GM19452 (cell line): ENCODE data around the gene MACROD2.

Source experiments
- ATAC-seq: cut with Tn5 transposase; IDR thresholded peaks from one replicate; pipeline ENCODE4 v1.9.1; 2021; ENCODE audit not compliant: unreplicated experiment

The MACROD2 gene

DNA sequence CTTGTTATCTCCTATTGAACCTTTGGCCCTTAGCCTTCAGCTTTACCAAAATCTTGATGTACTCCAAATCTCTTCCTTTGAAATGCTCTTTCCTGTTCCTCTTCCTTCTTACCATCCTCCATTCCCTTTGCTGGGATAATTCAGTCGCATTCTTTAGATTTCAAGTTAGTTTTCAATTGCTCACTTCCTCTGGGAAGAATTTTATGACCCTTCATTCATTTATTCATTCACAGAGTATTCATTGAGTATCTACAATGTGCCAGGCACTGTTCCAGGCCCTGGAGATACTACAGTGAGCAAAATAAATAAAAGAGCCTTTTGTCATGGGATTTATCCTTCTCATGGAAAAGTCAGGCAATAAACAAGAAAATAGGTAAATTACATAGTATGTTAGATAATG lies 890.3 kb downstream of the MACROD2 start:
- no peak for ATAC-seq

DNA sequence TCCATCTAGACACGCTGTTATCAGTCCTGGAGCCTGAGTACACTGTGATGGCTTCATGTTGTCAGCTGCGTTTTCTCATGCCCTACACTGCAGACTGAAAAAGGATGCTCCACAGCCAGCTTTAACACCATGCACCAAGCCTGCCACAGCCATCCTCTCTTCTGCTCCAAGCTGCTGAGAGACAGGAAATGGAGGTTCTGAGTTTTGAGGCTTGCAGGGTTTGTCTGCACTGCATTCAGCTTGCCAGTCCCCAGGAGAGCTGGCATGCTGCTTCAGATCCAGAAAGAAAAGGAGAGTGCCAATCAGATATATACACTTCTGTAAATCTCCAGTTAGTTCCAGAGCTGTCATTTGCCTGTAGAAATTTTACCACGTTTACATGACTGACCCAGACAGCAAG lies 892.8 kb downstream of the MACROD2 start:
- ATAC-seq, result no peak

DNA sequence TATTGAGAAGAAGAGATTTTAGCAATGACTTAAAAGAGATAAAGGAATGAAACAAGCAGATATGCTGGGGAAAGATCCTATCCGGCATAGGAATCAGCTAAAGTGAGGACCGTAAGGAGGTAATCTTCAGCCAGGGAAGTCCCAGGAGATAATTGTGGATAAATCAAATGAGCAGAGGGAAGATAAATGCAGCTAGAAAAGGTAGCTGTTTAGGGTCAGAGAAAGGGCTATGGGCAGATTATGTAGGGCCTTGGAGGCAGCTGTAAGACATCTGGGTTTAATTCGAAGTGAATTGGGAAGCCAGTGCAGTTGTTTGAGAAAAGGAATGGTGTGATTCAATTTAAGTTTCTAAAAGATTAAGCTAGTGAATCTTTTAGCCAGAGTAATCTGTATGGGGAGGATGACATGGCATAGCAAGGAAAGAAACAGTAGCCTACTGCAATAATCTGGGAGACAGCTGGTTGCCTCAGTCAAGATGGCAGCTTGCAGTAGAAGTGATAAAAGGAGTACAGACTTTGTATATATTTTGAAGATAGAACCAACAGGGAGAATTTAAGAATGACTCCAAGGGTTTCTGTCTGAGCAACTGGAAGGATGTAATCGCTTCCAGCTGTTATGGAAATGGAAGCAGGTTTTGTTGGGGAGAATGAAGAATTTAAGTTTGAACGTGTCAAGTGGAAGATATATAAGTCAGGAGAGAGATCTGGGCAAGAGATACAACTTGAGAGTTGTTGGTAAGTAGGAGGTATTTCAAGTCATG lies 894.4 kb downstream of the MACROD2 start:
- ATAC-seq, result no peak

DNA sequence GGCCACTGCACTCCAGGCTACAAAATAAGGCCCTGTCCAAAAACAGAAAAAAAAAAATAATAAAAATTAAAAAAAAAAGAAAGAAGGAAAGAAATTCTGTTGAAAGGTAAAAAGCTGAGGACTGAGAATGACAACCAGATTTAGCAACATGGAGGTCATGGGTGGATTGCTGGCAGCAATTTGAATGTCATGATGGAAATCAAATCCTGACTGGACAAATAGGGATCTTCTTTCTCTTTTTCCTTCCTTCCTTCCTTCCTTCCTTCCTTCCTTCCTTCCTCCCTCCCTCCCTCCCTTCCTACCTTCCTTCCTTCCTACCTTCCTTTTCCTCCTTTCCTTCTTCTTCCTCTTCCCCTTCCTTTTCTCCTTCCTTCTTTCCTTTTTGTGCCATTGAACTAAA lies 895.4 kb downstream of the MACROD2 start:
- ATAC-seq, result no peak

DNA sequence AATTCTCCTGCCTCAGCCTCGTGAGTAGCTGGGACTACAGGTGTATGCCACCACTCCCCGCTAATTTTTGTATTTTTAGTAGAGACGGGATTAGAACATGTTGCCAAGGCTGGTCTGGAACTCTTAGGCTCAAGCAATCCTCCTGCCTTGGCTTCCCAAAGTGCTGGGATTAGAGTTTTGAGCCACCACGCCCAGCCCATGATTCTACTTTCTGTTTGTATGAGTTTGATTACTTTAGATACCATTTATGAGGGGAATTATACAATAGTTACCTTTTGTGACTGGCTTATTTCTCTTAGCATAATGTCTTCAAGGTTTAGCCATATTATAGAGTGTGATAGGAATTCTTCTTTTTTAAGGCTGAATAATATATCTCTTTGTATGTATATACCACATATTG lies 897.5 kb downstream of the MACROD2 start:
- no peak for ATAC-seq

DNA sequence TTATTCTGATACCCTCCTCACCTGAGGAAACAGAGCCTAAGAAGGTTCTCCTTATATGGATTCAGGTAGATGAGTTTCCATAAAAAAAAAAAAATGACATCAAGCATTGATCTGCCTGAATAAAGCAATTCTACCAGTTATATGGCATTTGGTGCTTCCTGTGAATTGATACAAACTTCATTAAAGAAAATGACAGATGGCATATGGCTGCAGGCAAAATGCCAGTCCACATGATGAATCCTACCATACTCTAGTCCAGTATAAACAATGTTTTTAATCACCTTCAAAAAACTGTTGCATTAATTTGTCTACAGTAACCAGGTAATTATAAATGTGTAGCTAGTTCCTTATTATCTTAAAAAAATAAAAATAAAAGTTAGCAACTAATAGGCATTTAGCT lies 901.3 kb downstream of the MACROD2 start:
- ATAC-seq, result no peak

DNA sequence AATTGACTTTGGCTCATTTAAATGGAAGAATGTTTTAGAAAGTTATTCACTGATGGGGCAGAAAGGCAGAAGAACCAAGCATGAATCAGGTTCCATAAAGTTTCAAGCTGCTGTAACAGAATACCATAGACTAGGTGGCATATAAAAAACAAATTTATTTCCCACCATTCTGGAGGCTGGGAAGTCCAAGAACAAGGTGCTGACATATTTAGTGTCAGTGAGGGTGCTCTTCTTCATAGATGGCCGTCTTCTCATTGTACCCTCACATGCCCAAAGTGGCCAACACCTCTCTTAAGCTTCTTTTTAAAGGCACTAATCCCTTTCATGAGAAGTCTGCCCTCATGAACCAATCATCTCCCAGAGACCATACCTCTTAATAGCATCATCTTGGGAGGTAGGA lies 902.3 kb downstream of the MACROD2 start:
- ATAC-seq, result no peak

DNA sequence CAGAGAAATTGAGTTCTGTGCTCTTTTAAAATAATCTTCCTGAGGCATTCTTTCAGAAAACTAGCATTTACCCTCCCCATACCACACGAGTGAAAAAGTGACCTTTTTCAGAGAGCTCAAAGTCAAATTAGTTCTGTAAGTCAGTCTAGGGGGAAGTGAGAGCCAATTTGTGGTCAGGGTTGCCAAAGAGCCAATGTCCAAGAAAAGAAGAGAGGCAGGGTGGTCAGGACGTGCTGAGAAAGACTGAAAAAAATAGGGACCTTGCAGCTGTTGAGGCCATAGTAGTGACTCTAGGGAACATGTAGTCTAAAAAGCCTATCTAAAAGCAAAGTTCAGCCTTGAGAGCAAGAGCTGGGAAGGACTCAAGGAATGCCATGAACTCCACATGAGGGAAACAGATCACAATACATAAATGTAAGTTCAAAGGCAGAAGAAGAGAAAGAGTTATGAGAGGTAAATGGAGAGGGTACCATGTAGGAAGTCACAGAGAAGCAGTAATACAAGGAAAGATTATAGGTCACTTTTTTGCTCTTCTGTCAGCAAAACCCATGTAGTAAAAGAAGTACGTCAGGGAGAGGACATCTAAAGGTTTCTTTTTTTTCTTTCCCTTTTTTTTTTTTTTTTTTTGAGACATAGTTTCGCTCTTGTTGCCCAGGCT lies 907.2 kb downstream of the MACROD2 start:
- peak; percentile 95 for ATAC-seq

DNA sequence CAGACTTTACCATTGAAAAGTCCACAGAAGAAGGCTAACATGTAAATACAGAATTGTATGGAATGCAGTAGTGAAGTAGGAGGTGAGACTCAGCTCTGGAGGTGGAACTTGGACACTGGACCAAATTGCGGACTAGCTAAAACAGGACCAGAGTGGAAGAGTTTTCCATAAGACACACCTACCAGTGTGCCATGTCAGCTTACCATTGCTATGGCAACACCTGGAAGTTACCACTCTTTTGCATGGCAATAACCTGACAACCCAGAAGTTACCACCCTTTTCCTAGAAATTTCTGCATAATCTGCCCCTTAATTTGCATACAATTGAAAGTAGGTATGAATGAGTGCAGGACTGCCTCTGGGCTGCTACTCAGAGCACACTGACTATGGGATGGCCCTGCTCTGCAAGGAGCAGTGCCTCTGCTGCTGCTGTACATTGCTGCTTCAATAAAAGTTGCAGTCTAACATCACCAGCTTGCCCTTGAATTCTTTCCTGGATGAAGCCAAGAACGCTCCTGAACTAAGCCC lies 911.7 kb downstream of the MACROD2 start:
- ATAC-seq, result no peak

DNA sequence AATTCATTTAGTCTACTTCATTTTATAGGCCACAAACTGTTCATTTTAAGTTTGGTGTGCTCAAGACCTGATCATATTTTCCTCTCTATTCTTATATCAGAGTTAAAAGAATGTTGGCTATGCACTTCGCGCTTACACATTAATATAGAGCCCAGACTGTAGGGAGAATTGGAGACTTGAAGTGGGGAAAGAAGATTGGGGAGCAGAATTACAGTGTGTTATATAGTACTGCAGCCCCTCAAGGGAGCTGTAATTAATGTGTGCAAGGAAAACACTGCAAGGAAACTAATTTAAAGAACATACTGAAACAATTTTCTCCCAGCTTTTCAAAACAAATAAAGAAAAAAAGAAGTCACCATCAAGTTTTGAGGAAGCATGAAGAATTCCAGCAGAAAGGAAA lies 914.8 kb downstream of the MACROD2 start:
- ATAC-seq, result no peak

DNA sequence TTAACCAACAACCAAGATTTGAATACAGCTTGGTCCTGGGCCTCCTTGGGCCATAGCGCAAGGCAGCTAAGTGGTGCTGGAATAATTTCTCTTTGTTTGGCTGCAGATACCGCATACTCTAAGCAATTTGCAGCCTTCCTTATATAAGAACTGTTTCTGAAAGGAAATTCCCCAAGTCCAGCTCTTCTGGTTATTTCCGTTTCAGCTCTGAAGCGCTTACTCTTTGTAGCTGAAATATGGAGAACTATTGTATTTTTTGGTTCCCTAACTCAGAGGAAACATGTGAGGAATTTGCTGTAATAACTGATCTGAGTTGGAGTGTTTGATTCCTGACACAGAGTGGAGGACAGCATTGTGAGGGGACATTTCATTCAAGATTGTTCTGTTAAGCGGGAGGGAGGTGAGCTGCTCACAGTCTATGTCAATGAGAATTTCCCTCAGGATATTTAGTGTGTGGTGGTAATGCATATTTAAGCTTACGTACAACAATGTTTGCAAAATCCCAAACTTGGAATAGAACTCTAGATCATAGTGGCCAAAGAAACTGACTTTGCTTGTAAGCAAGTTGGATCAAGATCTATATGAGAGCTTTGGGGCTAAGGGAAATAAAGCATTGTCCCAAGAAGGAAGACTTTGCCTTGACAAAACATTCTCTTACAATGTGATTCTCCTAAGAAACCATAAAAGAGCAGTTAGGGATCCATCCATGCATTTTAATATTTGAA lies 918.7 kb downstream of the MACROD2 start:
- ATAC-seq, result no peak

DNA sequence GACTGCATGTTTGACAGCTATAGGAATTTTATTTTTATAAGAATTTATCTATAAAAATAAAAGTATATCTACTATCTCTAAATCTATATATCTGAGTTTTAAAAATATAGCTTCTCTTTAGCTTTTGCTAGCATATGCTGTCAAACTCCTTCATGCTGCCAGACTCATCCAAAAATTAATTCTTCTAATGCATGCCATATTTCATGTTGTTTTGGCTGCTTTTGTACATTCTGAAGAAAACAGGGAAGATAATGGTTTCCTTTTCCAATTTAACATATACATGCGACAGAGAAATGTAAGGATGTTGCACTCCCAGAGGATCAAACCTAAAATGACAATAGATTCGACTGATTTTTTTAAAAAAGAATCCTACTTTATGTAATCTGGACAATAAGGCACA lies 919.3 kb downstream of the MACROD2 start:
- no peak for ATAC-seq

DNA sequence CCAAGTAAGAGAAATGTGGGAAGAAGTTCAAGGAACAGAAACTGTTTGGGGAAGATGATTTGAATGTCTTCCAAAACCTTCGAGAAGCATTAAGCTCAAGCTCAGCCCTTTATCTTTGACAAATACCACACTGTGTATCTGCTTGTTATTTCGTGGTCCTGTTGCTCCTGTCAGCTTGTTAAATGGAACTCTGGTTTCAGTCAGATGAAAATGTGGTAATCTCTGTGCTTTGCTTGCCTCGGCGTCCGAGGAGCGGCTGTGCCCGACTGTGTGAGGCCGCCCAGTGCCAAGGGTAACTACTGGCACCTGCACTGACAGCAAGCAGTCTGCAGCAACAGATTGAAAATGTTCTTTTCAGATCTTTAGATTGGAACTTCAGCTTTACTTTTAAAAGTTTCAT lies 920.0 kb downstream of the MACROD2 start:
- ATAC-seq, result no peak

DNA sequence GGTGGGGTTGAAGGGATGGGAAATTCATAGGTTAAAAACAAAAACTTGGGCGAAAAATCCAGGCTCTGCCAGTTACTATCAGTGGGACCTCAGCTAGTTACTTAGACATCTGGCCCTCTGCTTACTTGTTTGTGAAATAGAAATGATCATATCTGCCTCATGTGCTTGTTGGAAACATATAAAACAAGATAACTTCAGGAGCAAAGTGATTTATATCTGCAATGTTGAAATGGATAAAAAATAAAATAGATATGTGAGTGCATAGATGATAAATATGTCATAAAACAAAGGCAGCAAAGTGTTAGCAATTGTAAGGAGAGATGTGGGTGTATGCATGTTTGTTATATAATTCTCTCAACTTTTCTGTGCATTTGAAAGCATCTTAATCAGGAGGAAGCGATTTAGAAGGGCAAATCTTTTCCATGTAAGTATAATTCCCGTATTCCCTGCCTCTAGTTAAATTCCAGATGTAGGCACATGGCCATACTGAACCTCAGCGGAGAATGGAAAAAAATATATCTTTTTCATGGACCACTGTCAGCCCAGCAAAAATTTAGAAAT lies 921.1 kb downstream of the MACROD2 start:
- no peak for ATAC-seq

DNA sequence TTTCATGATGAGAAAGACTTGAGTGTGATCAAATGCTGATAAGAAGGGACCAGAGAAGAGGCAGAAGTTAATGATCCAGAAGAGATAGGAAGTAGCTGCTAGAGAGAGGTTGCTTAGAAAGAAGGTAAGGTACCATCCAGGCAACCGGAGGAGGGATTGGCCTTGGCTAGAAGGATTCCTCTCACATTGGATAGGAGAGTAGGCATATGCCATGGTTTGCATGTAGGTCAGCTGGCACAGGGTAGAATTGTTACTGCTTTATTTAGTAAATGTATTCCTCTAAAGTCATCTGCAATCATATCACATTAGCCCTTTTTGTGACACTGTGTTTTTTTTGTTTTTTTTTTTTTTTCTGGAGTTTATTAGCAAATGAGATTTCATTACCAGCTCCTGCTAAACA lies 923.0 kb downstream of the MACROD2 start:
- ATAC-seq, result no peak

DNA sequence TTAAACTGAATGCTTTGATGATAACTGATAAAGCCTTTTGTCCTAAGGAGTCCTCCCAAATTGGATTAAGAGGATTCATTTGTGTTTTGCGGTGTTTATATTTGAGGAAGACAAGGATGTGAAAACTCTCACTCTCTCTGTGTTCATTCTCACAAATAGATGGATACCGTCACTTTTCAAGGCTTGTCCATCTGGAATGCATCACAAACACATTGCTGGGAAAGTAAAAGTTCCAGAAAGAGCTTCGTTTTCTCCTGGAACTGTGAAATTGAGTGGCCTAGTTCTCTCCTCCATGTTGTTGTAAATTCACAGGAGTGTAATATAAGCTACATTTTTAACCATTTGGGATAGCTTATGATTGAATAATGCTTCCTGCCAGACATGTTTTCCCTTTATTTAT lies 923.7 kb downstream of the MACROD2 start:
- ATAC-seq, result no peak

DNA sequence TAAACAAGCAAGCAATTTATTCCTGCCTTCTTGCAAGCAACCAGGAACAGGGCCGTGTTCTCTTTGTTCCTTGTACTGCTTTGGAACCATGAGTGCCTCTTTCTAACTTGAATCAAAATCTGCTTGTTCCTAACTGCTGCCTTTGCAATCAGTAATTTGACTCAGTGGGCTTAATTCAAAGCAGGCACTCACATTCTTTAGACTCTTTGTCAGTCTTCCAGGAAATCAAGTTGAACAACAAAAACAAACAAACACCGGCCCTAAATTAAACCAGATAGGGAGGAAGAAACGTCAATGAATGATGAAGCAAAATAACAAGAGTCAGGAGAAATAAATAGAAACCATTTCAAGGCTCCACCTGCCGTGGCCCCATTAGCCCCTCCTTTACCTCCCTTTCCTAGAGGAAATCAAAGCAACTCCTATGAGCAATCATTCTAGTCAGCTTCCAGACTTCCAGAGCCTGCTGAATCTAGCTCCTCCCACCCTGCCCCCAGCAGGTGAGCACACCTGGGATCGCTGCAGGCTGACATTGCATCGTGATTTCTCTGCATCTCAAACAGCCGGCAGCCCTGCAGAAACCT lies 924.3 kb downstream of the MACROD2 start:
- no peak for ATAC-seq

DNA sequence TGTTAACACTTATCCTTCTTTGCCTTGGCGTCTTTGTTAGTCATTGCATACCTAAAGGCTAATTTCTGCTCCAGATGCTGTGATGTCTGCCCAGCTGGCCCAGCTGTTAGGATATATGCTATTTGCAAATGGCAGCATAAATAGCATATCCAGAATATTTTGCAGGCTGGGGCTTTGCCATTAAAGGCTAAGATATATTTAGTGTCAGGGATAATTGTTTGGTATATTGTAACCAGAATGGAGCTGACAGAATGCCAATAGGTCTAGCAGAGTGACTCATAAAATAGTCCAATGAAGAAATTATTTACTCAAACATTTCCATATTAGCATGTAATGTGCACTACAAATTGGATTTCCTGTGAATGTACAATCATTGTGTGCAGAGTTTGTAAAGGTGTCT lies 926.2 kb downstream of the MACROD2 start:
- ATAC-seq, result no peak

DNA sequence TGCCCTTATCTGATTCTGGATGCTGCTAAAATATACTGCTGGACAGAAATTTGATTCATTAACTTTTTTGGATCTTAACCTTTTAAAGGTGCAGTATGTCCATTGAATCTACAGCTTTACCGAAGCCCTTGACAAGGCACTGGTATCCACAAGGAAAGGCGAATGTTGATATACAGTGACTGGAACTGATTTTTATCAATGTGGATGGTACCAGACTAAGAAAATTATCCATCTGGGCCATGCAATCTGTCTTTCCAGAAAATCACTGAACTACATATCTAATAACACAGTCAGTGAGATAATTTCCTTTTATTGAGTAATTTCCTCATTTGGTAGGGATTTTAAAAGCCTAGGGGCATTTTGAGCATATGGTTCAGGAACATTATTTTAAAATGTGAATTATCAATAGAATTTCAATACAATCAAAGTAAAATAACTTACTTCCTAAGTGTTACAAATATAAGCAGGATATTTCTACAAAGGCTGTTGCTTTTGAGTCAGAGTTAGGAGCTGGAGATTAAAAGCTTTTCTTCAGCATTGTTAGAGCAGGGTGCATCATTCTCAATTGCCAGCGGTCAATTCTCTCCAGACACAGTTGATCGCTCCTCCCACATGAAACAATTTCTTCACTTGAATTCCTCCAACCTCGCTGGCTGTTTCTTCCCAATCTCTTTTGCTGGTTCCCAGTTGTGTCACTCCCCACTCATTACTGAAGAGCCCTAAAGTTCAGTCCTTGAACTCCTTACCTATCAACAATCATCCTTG lies 927.4 kb downstream of the MACROD2 start:
- no peak for ATAC-seq

DNA sequence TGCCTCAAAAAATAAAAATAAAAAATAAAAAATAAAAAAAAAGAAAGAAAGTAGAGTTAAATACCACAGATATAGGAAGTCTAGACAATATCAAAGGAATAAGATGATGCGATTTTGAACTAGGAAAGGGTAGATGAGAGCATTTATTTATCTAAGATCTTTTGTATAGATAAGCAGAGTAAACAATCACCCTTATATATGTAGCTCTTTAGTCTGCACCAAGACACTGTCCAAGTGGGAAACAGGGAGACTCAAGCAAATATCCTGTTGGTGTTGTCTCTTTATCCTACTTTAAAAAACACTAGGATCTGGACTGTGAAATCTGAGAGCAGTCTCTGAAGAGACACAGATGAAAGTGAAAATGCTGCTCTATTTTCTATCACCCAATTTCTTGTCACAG lies 929.1 kb downstream of the MACROD2 start:
- ATAC-seq, result no peak

DNA sequence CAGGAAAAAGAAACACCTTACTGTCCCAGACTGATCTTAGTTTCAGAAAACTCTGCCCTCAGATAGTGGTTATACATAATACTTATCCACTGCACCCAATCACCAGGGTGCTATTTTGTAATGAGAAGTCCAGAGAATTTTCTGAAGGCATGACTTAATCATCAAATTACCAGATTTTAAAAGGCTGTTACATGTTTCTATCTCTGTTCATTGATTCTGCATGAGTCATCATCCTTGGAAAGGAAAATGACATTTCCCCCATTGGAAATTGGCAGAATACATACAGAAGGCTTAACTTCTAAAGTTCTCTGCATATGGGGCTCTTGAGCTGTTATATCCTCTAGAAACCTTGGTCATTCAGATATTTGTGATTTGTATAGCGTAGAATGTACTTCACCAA lies 930.0 kb downstream of the MACROD2 start:
- no peak for ATAC-seq
